Lung (tissue), 12 donors: ENCODE measurements around the gene FUT2. TPM values are rescaled to one million over a fixed set of nuclear protein-coding genes. Genes with fewer than 3 reads are reported as not detected.

Experiments used
- ATAC-seq: fragments of 200-7000 bp; cut with Tn5 transposase; one replicate; pipeline ENCODE4 v1.9.1; 2020; ENCODE audit warnings: moderate number of reproducible peaks; ENCODE audit not compliant: insufficient read depth, low FRiP score
- DNase-seq, 3 donors: peaks; one replicate each; pipeline ENCODE4 v3.0.0-alpha.2; 2013 to 2017
- H3K27ac ChIP-seq, 2 donors: one replicate each; pipeline ENCODE4 v1.5.1; 2013; ENCODE audit warnings: mild to moderate bottlenecking in 2 of 2, moderate library complexity in 2 of 2, control low read depth in 1 of 2, inconsistent platforms in 1 of 2, low read depth in 1 of 2, low read length in 1 of 2
- H3K27me3 ChIP-seq, 3 donors: one replicate each; pipeline ENCODE4 v1.5.1; 2013; ENCODE audit warnings: low read length in 2 of 3; ENCODE audit not compliant: control insufficient read depth in 3 of 3, insufficient read depth in 3 of 3
- H3K36me3 ChIP-seq, 4 donors: one replicate each; pipeline ENCODE4 v1.5.1; 2013; ENCODE audit warnings: low read length in 4 of 4, mild to moderate bottlenecking in 1 of 4, moderate library complexity in 1 of 4; ENCODE audit not compliant: control insufficient read depth in 4 of 4, insufficient read depth in 4 of 4
- H3K4me1 ChIP-seq, 5 donors: one replicate each; pipeline ENCODE4 v1.5.1; 2013; ENCODE audit warnings: low read length in 5 of 5, mild to moderate bottlenecking in 2 of 5, moderate library complexity in 1 of 5; ENCODE audit not compliant: control insufficient read depth in 5 of 5, insufficient read depth in 5 of 5
- H3K4me3 ChIP-seq: one replicate; pipeline ENCODE4 v1.5.1; 2013; ENCODE audit warnings: mild to moderate bottlenecking, control low read depth, moderate library complexity
- H3K9ac ChIP-seq, 2 donors: one replicate each; pipeline ENCODE4 v1.5.1; 2013; ENCODE audit warnings: low read length in 2 of 2, control low read depth in 1 of 2; ENCODE audit not compliant: insufficient read depth in 1 of 2
- H3K9me3 ChIP-seq, 4 donors: one replicate each; pipeline ENCODE4 v1.5.1; 2013; ENCODE audit warnings: low read length in 3 of 4, mild to moderate bottlenecking in 1 of 4, moderate library complexity in 1 of 4; ENCODE audit not compliant: control insufficient read depth in 4 of 4, insufficient read depth in 3 of 4
- CTCF ChIP-seq: IDR thresholded peaks from 2 replicates; pipeline ENCODE4 v1.5.1; 2012; ENCODE audit warnings: mild to moderate bottlenecking; ENCODE audit errors: control extremely low read depth, extremely low read depth
- WGBS, 2 donors: extraction: QIAGEN DNeasy Blood & Tissue Kit; methylation state at CpG; one replicate each; pipeline ENCODE4 v1.1.7; 2013; 5-methylcytosine and 5-hydroxymethylcytosine counted together
- polyA plus RNA-seq, 2 donors: library from polyadenylated mRNA; stranded (reverse); fragments of 200-250 nt; gene quantifications; one replicate each; pipeline ENCODE4 v1.2.1, GENCODE V29; 2013
- total RNA-seq, 2 donors: library from RNA; depleted of rRNA in 1 of 2; stranded (reverse); fragments of >200 nt in 1 of 2; gene quantifications; one replicate each; pipeline ENCODE4 v1.2.1, GENCODE V29; 2014 to 2021
- donor health status: control.
- donor health status: control.
- donor health status: Bipolar disorder and iron deficiency.
- donor health status: healthy.
- donor health status: DM: yes; HTN: yes; CAD: no.

The FUT2 gene
- total and polyA plus RNA-seq, 4 donors = 0.40 to 6.5 (median 5.0) TPM

GRCh38 chr19:48659768-48660167 lies 36.0 kb upstream of the FUT2 start:
- Histone ChIP-seq H3K27ac (no peak overlapping the region), H3K36me3 (no peaks in the 10 kb centered on the region), H3K9me3 (no peaks in the 10 kb centered on the region), H3K9ac (no peak overlapping the region), H3K4me1 (peaks cover 0 to 7% (median 0%) of the 10 kb centered on the region in 5 donors), H3K4me3 (no peak overlapping the region), H3K27me3 (no peaks in the 10 kb centered on the region)
- peak in 1 of 3 donors; percentile 11 for DNase-seq
- TF ChIP-seq CTCF = no peak
- WGBS, 2 donors = 71 to 79% methylated on average over 5 of the region's 5 CpGs
- no peak for ATAC-seq

GRCh38 chr19:48660852-48661710 lies 34.7 kb upstream of the FUT2 start:
- no peaks in the 10 kb centered on the region for H3K27me3 ChIP-seq
- no peaks in the 10 kb centered on the region for H3K9me3 ChIP-seq
- ATAC-seq (peak; percentile 84), DNase-seq (peak; percentile 76 to 85 (median 83))
- TF ChIP-seq CTCF = no peak
- no peaks in the 10 kb centered on the region for H3K36me3 ChIP-seq
- H3K27ac ChIP-seq = peak overlapping the region in 1 of 2 donors; percentile 77
- no peak overlapping the region for H3K9ac ChIP-seq
- H3K4me3 ChIP-seq = no peak overlapping the region
- H3K4me1 ChIP-seq = peaks cover 0 to 7% (median 0%) of the 10 kb centered on the region in 5 donors
- WGBS, 2 donors = 53 to 54% methylated on average over 35 of the region's 35 CpGs

GRCh38 chr19:48661711-48662090 lies 34.1 kb upstream of the FUT2 start:
- 91 to 95% methylated on average over 48 to 50 of the region's 50 CpGs for WGBS, 2 donors
- Histone ChIP-seq H3K27ac (no peak overlapping the region), H3K4me3 (no peak overlapping the region), H3K36me3 (no peaks in the 10 kb centered on the region), H3K4me1 (peaks cover 0 to 7% (median 0%) of the 10 kb centered on the region in 5 donors), H3K9me3 (no peaks in the 10 kb centered on the region), H3K9ac (no peak overlapping the region), H3K27me3 (no peaks in the 10 kb centered on the region)
- ATAC-seq (no peak), DNase-seq (no peak)
- TF ChIP-seq CTCF = no peak
